Upper lobe of left lung (tissue), 4 donors: ENCODE measurements around the gene IDNK.

Source experiments
- CTCF ChIP-seq, 6 experiments: fragments of 450-650 bp in 4 of 6; fragments of 200-600 bp in 2 of 6; sonication (generic) in 2 of 6; IDR thresholded peaks; one replicate each; pipeline ENCODE4 v1.5.1; 2016 to 2019; ENCODE audit warnings: antibody characterized with exemption in 6 of 6
- EP300 ChIP-seq, 4 donors: sonication (generic); formaldehyde crosslinking; IDR thresholded peaks; one replicate each; pipeline ENCODE4 v1.5.1; 2017; ENCODE audit warnings: antibody characterized with exemption in 4 of 4, control low read depth in 2 of 4
- POLR2A ChIP-seq, 4 donors: fragments of 450-650 bp; IDR thresholded peaks; one replicate each; pipeline ENCODE4 v1.5.1; 2016 to 2017; ENCODE audit warnings: antibody characterized with exemption in 4 of 4, mild to moderate bottlenecking in 2 of 4
- POLR2AphosphoS5 ChIP-seq, 2 donors: sonication (generic); formaldehyde crosslinking; IDR thresholded peaks; one replicate each; pipeline ENCODE4 v1.5.1; 2017; ENCODE audit warnings: antibody characterized with exemption in 2 of 2

GRCh38 chr9:83629433-83630104 lies 6.6 kb downstream of the IDNK start:
- TF ChIP-seq POLR2A (IDR thresholded peaks at IDR 0.05) (no peak), CTCF (IDR thresholded peaks at IDR 0.05) (no peak), EP300 (IDR thresholded peaks at IDR 0.05) (no peak), POLR2AphosphoS5 (IDR thresholded peaks at IDR 0.05) (no peak)
